Loucy (cell line): Measurements from ENCODE around the gene DHRS13.

Experiments
- H2AFZ ChIP-seq: fragments of 200-600 bp; sonication (generic); 2 replicates; pipeline ENCODE4 v1.6.0; 2016; ENCODE audit warnings: antibody characterized with exemption, mild to moderate bottlenecking, low read length, moderate library complexity
- H3F3A ChIP-seq: fragments of 200-600 bp; 2 replicates; pipeline ENCODE4 v1.6.0; 2016; ENCODE audit warnings: antibody characterized with exemption, low read depth, mild to moderate bottlenecking
- H3K27me3 ChIP-seq: fragments of 200-600 bp; sonication (generic); 2 replicates; pipeline ENCODE4 v1.6.1; 2014; ENCODE audit warnings: low read length, mild to moderate bottlenecking; ENCODE audit not compliant: insufficient read depth, poor library complexity, severe bottlenecking
- H3K36me3 ChIP-seq: fragments of 200-600 bp; sonication (generic); 2 replicates; pipeline ENCODE4 v1.6.1; 2016; ENCODE audit warnings: low read length; ENCODE audit not compliant: insufficient read depth
- H3K4me1 ChIP-seq: fragments of 200-600 bp; sonication (generic); 2 replicates; pipeline ENCODE4 v1.5.1; 2014; ENCODE audit warnings: low read length, mild to moderate bottlenecking; ENCODE audit not compliant: insufficient read depth, poor library complexity, severe bottlenecking
- H3K4me2 ChIP-seq: fragments of 200-600 bp; sonication (generic); 2 replicates; pipeline ENCODE4 v1.6.0; 2014; ENCODE audit warnings: antibody characterized with exemption, low read length, low read depth, mild to moderate bottlenecking; ENCODE audit not compliant: poor library complexity, severe bottlenecking
- H3K4me3 ChIP-seq: fragments of 200-600 bp; sonication (generic); 2 replicates; pipeline ENCODE4 v1.5.1; 2014; ENCODE audit warnings: low read length, mild to moderate bottlenecking, mixed read lengths; ENCODE audit not compliant: poor library complexity, severe bottlenecking
- H3K79me2 ChIP-seq: fragments of 200-600 bp; sonication (generic); 2 replicates; pipeline ENCODE4 v1.6.1; 2014; ENCODE audit warnings: low read length; ENCODE audit not compliant: insufficient read depth
- H3K9ac ChIP-seq: fragments of 200-600 bp; sonication (generic); 2 replicates; pipeline ENCODE4 v1.6.0; 2014; ENCODE audit warnings: mild to moderate bottlenecking, low read depth, low read length, moderate library complexity; ENCODE audit not compliant: poor library complexity, severe bottlenecking
- H3K9me2 ChIP-seq: fragments of 200-600 bp; sonication (generic); replicated peaks from 2 replicates; pipeline ENCODE4 v1.6.1; 2016; ENCODE audit warnings: low read depth, low read length, mixed read lengths
- H3K9me3 ChIP-seq: fragments of 200-600 bp; sonication (generic); 2 replicates; pipeline ENCODE4 v1.6.1; 2014; ENCODE audit warnings: mild to moderate bottlenecking, antibody characterized with exemption, low read length, low read depth; ENCODE audit not compliant: insufficient read depth
- H4K20me1 ChIP-seq: fragments of 200-600 bp; sonication (generic); 2 replicates; pipeline ENCODE4 v1.6.0; 2014; ENCODE audit warnings: antibody characterized with exemption, low read length, mild to moderate bottlenecking; ENCODE audit not compliant: insufficient read depth, poor library complexity, severe bottlenecking
- EZH2phosphoT487 ChIP-seq: fragments of 200-600 bp; IDR thresholded peaks from 2 replicates; pipeline ENCODE4 v1.6.1; 2018; ENCODE audit warnings: antibody characterized with exemption, mild to moderate bottlenecking, moderate library complexity, borderline replicate concordance
- TF ChIP-seq, protein P1 (sequence below): fragments of 200-600 bp; sonication (generic); conservative IDR thresholded peaks from 2 replicates; pipeline ENCODE4 v1.5.1; 2014; ENCODE audit warnings: mild to moderate bottlenecking, antibody characterized with exemption, low read length

DHRS13 gene

DNA sequence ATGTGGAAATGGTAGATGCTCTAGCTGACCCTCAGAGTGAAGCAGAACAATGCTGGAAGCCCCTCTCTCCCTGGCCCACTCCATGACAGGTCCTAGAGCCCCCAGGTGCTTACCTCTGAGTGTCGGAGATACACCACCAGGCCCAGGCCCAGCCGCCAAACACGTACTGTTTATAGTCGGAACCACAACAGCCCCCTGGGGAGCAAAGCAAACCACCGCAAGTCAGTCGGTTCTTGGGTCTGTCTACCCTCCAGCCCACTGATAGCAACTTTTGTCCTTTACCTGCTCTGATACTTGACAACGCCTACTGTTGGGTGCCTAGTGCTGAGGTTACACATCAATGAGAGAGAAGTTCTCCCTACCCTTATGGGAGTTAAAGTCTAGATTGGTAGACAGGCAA, 14.0 kb downstream of the DHRS13 start:
- Histone ChIP-seq H3K9me3 (no peaks in the 10 kb centered on the region), H3K9ac (no peak overlapping the region), H3K4me2 (no peak overlapping the region), H3K4me1 (peaks cover 21% of the 10 kb centered on the region), H3K79me2 (peaks cover 20% of the 10 kb centered on the region), H4K20me1 (peaks cover 4% of the 10 kb centered on the region), H3K36me3 (no peaks in the 10 kb centered on the region), H2AFZ (no peak overlapping the region), H3F3A (no peaks in the 10 kb centered on the region), H3K9me2 (no peaks in the 10 kb centered on the region), H3K27me3 (no peaks in the 10 kb centered on the region), H3K4me3 (no peak overlapping the region)
- TF ChIP-seq, protein P1, sequence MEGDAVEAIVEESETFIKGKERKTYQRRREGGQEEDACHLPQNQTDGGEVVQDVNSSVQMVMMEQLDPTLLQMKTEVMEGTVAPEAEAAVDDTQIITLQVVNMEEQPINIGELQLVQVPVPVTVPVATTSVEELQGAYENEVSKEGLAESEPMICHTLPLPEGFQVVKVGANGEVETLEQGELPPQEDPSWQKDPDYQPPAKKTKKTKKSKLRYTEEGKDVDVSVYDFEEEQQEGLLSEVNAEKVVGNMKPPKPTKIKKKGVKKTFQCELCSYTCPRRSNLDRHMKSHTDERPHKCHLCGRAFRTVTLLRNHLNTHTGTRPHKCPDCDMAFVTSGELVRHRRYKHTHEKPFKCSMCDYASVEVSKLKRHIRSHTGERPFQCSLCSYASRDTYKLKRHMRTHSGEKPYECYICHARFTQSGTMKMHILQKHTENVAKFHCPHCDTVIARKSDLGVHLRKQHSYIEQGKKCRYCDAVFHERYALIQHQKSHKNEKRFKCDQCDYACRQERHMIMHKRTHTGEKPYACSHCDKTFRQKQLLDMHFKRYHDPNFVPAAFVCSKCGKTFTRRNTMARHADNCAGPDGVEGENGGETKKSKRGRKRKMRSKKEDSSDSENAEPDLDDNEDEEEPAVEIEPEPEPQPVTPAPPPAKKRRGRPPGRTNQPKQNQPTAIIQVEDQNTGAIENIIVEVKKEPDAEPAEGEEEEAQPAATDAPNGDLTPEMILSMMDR, result no peak
- TF ChIP-seq EZH2phosphoT487, result no peak

- H3F3A ChIP-seq, result no peaks in the 10 kb centered on the region
- H3K9ac ChIP-seq, result no peak overlapping the region
- H4K20me1 ChIP-seq, result peaks cover 4% of the 10 kb centered on the region
- no peaks in the 10 kb centered on the region for H3K9me3 ChIP-seq
- peaks cover 12% of the 10 kb centered on the region for H3K79me2 ChIP-seq
- no peak overlapping the region for H3K4me2 ChIP-seq
- H3K4me3 ChIP-seq, result no peak overlapping the region
- H3K4me1 ChIP-seq, result peaks cover 13% of the 10 kb centered on the region
- no peak overlapping the region for H2AFZ ChIP-seq
- H3K9me2 ChIP-seq, result no peaks in the 10 kb centered on the region
- H3K27me3 ChIP-seq, result no peaks in the 10 kb centered on the region
- TF ChIP-seq, protein P1, result no peak
- TF ChIP-seq EZH2phosphoT487, result no peak
- no peaks in the 10 kb centered on the region for H3K36me3 ChIP-seq
Measured at GRCh38 chr17:28887871-28888471, 14.9 kb downstream of the DHRS13 start.

GRCh38 chr17:28885951-28886350, 16.9 kb downstream of the DHRS13 start:
- H4K20me1 ChIP-seq, result no peaks in the 10 kb centered on the region
- peaks cover 17% of the 10 kb centered on the region; the same call in 1 of the 2 replicates for H3K36me3 ChIP-seq
- no peaks in the 10 kb centered on the region for H3K4me1 ChIP-seq
- H3K27me3 ChIP-seq, result no peaks in the 10 kb centered on the region
- TF ChIP-seq EZH2phosphoT487, result no peak
- TF ChIP-seq, protein P1, result no peak
- H3K4me2 ChIP-seq, result no peak overlapping the region
- H3K4me3 ChIP-seq, result no peak overlapping the region
- H3K9me3 ChIP-seq, result no peaks in the 10 kb centered on the region
- no peaks in the 10 kb centered on the region for H3F3A ChIP-seq
- no peaks in the 10 kb centered on the region for H3K9me2 ChIP-seq
- no peak overlapping the region for H3K9ac ChIP-seq
- no peak overlapping the region for H2AFZ ChIP-seq
- H3K79me2 ChIP-seq, result no peaks in the 10 kb centered on the region
